Measurements from ENCODE around the gene A4GALT.

The A4GALT gene

DNA sequence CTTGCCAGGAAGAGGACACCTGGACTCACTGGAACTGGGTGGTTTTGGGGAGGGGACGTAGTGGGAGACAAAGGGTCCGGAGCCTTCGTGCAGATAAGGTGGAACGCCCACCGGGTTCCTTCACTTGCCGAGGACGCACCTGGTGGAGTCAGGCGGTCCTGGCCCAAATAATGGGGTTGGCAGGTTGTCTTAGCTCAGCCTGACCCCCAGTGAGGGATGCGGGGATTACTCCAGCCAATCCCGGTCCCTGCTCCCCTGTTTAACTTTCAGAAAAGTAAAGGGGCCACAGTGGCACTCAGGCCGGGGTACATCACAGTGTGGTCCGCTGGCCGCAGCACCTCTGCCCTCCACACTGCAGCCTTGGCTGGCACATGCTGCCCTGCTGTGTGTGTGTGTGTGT, 18.0 kb downstream of the A4GALT start:
- H3K4me3 ChIP-seq (ENCODE audit: low read length), result no peak overlapping the region
- no peak for DNase-seq (ENCODE audit: low read depth)
- TF ChIP-seq, protein P1, sequence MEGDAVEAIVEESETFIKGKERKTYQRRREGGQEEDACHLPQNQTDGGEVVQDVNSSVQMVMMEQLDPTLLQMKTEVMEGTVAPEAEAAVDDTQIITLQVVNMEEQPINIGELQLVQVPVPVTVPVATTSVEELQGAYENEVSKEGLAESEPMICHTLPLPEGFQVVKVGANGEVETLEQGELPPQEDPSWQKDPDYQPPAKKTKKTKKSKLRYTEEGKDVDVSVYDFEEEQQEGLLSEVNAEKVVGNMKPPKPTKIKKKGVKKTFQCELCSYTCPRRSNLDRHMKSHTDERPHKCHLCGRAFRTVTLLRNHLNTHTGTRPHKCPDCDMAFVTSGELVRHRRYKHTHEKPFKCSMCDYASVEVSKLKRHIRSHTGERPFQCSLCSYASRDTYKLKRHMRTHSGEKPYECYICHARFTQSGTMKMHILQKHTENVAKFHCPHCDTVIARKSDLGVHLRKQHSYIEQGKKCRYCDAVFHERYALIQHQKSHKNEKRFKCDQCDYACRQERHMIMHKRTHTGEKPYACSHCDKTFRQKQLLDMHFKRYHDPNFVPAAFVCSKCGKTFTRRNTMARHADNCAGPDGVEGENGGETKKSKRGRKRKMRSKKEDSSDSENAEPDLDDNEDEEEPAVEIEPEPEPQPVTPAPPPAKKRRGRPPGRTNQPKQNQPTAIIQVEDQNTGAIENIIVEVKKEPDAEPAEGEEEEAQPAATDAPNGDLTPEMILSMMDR (IDR thresholded peaks at IDR 0.05; ENCODE audit: insufficient read depth, low read depth, low read length, missing control alignments), result no peak

DNA sequence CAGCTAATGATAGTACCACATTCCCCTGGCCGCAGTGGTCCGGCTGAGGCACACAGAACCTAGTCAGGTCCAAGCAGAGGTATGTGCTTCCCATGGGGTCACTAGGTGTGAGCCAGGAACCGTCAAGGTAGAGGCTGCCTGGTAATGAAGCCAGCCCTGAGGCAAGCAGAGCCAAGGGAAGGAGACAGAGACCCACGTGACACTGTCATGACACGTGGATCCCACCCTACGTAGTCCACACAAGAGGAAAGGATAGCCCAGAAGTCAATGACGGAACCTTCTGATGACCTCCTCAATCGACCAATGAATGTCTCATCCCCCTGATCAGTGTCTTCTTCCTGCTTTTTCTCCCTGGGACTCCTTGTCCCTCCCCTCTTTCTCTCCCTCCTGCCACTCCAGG, 19.0 kb downstream of the A4GALT start:
- no peak for DNase-seq (ENCODE audit: low read depth)
- TF ChIP-seq, protein P1 (IDR thresholded peaks at IDR 0.05; ENCODE audit: insufficient read depth, low read depth, low read length, missing control alignments), result no peak
- H3K4me3 ChIP-seq (ENCODE audit: low read length), result no peak overlapping the region

DNA sequence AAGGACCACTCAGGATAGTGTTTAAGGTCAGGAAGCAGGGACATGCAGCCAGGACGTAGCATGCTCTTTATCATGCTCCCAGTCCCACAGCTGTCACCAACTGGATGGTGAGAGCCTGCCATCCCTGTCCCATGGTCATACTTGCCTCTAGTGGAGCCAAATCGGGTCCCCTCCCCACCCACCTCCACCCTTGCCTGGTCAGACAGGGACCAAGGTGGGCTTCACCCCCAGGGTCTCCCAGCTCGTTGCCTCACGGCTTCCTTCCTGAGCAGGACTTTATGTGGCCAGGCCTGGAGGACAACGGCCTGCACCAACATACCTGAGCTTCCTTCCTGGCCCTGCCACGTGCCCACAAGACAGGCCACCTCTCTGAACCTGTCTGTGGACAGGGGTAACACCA, 19.8 kb downstream of the A4GALT start:
- no peak for DNase-seq (ENCODE audit: low read depth)
- no peak overlapping the region for H3K4me3 ChIP-seq (ENCODE audit: low read length)

DNA sequence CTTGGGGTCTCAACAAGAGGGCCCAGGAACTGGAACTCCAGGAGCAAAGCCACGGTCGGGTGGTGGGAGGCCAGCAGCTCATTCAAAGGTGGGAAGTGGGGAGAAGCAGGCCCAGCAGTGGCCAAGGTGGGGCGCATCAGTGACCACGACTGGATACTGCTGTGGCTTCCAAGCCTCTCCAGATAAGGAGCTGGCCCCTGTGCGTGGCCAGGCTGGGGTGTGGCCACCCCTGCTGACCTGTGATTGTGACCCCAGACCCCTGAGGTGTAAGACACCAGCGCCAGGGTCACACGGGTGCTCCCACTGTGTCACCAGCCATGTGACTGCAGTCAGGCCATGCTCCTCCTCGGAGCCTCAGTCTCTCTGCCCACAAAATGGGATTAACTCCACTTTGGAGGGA, 20.3 kb downstream of the A4GALT start:
- TF ChIP-seq, protein P1 (IDR thresholded peaks at IDR 0.05; ENCODE audit: insufficient read depth, low read depth, low read length, missing control alignments), result no peak
- no peak overlapping the region for H3K4me3 ChIP-seq (ENCODE audit: low read length)

More for the DNA sequence above, 19.8 kb downstream of the A4GALT start:
- TF ChIP-seq, protein P1 (IDR thresholded peaks at IDR 0.05; ENCODE audit: insufficient read depth, low read depth, low read length, missing control alignments), result no peak

DNA sequence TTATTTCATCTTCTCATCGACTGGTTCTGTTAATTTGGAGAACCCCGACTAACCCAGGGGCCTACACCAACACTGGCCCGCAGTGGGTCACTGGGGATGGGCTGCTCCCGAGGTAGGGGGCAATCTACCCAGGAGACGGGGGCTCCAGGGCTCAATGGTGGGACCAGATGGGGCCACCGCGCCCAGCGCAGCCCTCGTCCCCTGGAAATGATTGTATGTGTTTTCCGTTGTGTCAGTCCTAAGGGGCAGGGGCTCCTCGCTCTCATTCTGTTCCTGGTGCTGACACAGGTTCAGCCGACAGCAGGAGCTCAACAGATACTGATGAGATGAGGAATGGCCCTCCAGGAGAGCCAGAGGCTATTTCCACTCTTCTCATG, 20.7 kb downstream of the A4GALT start:
- TF ChIP-seq, protein P1 (IDR thresholded peaks at IDR 0.05; ENCODE audit: insufficient read depth, low read depth, low read length, missing control alignments), result no peak
- DNase-seq (ENCODE audit: low read depth), result no peak
- H3K4me3 ChIP-seq (ENCODE audit: low read length), result no peak overlapping the region

More for the DNA sequence above, 20.3 kb downstream of the A4GALT start:
- DNase-seq (ENCODE audit: low read depth), result no peak

DNA sequence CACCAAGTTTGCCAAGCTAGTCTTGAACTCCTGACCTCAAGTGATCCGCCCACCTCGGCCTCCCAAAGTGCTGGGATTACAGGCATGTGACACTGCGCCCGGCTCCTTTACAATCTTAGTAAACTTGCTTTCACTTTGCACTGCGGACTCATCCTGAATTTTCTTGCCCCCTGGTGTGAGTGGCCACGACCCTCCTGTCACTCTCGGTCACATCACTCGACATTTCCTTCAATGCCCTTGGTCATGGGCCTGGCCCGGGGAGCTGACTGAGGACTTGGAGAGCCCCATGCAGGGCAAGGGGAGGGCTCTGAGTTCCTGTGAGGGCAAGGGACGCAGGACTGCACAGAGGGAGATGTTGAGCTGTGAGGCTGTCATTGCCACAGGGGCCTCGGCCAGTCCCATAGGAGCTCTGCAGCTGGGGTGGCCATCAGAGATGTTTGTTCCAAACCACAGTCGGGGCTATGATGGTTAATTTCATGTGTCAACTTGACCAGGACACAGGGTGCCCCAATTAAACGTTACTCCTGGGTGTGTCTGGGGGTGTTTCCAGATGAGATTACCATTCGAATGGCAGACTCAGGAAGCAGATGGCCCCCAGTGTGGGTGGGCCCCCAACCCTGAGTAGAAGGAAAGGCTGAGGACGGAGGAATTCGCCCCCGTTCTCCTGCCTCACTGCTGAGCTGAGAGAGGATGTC, 21.2 kb downstream of the A4GALT start:
- H3K4me3 ChIP-seq (ENCODE audit: low read length), result no peak overlapping the region
- TF ChIP-seq, protein P1 (IDR thresholded peaks at IDR 0.05; ENCODE audit: insufficient read depth, low read depth, low read length, missing control alignments), result no peak
- no peak for DNase-seq (ENCODE audit: low read depth)

DNA sequence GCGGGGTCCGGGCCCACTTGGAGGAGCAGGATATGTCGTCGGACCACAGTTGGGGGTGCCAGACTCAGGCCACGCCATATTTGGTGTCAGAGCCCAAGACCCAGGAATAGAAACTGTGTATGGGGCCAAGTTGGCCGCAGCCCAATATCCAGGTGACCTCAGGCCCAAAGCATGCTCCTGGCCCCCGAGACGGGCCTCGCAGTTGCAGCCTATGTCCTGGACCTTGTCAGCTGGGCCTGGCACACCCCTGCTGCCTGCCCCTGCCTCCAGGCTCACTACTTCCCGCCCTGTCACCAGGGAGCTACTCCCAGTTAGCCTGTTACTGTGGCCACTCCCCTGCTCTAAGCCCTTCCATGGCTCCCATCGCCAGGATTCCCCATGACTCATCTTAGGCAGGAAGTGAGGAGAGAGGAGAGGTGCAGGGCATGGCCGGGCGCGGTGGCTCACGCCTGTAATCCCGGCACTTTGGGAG, 23.1 kb downstream of the A4GALT start:
- peak; percentile 87 for DNase-seq (ENCODE audit: low read depth)
- TF ChIP-seq, protein P1 (IDR thresholded peaks at IDR 0.05; ENCODE audit: insufficient read depth, low read depth, low read length, missing control alignments), result no peak
- no peak overlapping the region for H3K4me3 ChIP-seq (ENCODE audit: low read length)
